ENCODE data around the gene PIH1D2.
"Not testable (repeated sequence)": the region's sequence is repeated elsewhere in the genome, so short reads cannot be mapped to it uniquely, and the experiment has no call there.

The PIH1D2 gene

DNA sequence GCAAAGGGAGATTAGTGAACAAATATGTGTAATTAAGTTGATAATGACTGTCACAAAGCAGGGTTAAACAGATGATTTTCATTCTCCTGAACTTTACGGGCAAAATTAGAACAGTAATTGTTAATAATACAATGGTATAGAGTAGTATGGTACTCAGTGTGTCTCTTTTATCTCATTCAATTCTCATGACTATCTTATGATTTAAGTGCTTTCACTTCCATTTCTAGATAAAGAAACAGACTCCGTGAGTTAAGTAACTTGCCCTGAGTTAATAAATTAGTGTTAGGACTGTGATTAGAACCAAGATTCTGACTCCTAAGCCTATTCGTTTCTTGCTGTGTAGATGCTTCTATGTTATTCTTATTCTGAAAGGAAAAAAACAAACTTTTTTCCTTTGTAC, 22.0 kb downstream of the PIH1D2 start:
- DNase-seq (ENCODE audit: low spot score): no peak

DNA sequence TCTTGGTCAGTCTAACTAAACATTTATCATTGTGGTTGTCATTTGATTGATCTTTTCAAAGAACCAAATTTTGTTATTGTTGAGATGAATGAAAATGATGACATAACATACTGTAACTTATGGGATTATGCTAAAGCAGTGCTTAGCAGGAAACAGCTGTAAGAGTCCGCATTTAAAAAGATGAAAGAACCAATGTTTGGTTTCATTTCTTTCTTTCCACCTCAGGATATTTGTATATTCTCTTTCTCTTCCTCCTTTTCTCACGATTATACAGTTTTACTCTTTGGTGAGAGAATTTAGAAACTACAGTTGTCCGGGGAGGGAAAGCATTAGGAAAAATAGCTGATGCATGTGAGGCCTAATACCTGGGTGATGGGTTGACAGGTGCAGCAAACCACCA, 23.1 kb downstream of the PIH1D2 start:
- no peak for DNase-seq (ENCODE audit: low spot score)

DNA sequence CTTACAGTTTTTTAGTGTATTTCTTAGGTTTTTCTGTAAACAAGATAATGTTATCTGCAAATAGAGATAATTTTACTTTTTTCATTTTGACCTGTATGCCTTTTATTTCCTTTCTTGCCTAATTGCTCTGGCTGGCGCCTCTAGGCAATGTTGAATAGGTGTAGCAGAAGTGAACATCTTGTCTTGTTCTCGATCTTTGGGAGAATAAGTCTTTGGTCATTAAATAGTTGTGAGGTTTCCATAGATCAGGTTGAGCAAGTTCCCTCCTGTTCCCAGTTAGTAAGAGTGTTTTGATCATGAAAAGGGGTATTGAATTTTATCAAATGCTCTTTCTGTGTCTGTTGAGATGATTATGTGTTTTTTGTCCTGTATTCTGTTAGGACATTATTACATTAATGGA, 24.0 kb downstream of the PIH1D2 start:
- no peak for DNase-seq (ENCODE audit: low spot score)

DNA sequence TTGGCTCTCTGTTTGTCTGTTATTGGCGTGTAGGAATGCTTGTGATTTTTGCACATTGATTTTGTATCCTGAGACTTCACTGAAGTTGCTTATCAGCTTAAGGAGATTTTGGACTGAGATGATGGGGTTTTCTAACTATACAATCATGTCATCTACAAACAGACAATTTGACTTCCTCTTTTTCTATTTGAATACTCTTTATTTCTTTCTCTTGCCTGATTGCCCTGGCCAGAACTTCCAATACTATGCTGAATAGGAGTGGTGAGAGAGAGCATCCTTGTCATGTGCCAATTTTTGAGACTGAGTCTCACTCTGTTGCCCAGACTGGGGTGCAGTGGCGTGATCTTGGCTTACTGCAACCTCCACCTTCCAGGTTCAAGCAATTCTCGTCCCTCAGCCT, 25.6 kb downstream of the PIH1D2 start:
- DNase-seq (ENCODE audit: low spot score): not testable (repeated sequence)

DNA sequence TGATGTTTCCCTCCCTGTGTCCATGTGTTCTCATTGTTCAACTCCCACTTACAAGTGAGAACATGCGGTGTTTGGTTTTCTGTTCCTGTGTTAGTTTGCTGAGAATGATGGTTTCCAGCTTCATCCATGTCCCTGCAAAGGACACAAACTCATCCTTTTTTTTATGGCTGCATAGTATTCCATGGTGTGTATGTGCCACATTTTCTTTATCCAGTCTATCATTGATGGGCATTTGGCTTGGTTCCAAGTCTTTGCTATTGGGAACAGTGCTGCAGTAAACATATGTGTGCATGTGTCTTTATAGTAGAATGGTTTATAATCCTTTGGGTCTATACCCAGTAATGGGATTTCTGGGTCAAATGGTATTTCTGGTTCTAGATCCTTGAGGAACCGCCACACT, 27.2 kb downstream of the PIH1D2 start:
- not testable (repeated sequence) for DNase-seq (ENCODE audit: low spot score)

DNA sequence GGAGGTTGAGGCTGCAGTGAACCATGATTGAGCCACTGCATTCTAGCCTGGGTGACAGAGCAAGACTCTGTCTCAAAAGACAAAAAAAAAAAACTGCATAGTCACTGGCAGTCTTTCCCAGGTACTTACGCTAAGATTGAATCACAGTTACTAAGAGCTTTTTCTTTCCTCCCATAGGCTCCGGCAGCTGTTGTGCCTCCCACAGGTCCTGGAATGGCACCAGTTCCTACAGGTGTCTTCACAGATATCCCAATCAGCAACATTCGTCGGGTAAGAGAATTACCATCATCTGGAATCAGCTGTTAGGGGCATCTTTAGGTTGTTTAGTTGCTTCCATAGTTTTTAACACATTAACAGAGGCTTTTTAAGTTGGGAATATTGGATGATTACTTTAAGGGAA, 28.9 kb downstream of the PIH1D2 start:
- DNase-seq (ENCODE audit: low spot score): no peak

DNA sequence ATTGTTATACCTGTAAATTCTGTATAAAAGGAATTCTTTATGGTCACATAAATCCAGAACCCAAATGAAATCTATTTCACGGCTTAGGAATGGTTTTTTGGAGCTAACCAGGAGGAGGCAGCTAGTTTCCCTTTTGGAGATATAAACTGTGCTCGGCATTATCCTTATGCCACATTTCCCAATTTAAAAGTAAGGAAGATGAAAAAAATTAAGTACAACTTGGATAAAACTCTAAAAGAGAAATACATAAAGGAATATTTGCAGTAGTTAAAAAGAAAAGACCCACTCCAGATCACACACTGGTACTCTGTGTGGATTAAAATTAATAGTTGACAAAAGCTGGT, 30.9 kb downstream of the PIH1D2 start:
- DNase-seq (ENCODE audit: low spot score): no peak

DNA sequence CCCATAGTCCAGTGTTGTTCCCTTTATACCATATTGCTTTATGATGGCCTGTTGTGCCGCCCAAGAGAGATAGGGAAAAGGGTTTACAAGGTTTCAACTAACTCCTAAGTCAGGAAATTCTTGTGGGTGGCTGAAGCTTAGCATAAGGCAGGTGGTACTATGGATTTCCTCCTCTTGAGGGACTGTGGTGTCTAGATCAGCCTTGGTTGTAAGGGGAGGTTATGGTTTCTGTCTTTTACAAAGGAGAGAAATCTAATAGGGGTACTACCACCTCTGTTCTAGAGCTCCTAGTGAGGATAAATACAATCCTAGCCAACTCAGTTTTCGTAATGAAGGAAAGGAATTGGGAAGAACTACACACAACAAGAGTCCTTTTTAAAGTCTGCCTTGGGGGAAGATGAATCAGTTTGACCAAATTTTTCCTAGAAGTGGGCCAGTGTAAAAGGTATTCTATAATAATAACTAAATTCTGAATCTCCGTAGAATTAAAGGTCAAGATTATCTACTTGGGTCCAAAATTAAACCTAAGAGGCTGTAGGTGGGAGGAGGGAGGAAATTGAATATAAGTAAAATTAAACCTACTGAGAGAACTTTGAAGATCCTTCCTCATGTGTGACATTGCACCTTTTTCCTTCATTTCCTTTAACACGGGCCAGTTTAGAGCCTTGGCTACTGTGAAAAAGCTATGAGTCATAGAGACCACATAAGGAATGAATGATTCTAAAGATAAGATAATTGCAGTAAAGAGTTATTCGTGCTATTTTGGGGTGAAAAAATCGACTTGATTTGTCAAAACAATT, 31.5 kb downstream of the PIH1D2 start:
- no peak for DNase-seq (ENCODE audit: low spot score)

DNA sequence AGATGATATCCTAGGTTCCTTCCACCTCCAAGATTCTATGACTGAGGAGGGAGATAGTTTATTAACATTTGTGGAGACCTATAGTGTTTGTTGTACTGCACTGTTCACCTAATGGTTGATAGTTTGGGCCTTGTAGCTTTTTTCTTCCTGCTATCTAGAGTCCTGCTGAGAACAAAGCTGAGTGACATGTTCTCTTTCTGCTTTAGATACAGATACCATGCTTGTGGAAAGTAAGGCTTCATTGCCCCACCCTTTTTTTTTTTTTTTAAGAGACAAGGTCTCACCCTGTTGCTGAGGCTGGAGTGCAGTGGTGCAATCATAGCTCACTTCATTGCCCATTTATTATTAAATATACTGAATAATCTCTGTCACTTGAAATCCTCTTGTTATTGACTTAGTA, 36.3 kb downstream of the PIH1D2 start:
- no peak for DNase-seq (ENCODE audit: low spot score)

DNA sequence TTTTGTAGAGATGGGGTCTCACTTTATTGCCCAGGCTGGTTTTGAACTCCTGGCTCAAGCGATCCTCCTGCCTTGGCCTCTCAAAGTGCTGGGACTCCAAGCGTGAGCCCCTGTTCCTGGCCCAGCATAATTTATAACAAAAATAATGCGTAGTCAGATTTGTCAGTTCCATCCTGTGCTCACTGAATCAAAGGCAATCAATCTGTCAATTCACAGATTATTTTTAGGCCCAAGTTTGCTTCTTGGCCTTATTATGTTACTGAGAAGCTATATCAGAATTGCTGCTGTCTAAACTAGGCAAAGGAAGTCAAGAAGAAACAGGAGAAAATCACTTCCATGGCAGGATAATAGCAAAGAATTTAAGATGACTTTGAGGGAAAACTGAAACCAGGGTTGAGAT, 39.9 kb downstream of the PIH1D2 start:
- no peak for DNase-seq (ENCODE audit: low spot score)

DNA sequence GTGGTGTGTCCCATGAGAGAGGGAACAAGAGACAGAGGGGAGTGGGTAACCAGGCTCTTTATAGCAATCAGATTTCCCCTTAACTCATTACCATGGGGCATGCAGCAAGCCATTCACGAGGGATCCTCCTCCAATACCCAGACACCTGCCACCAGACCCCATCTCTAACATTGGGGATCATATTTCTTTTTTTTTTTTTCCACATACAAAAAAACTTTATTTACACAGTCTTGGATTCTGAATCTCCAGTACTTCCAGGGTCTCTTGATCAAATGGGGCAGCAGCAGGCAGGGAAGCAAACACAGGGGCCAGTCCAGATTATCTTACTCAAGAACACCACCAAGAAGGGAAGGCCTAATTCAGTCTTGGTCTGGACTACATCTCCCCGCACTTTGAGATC, 44.4 kb downstream of the PIH1D2 start:
- no peak for DNase-seq (ENCODE audit: low spot score)

DNA sequence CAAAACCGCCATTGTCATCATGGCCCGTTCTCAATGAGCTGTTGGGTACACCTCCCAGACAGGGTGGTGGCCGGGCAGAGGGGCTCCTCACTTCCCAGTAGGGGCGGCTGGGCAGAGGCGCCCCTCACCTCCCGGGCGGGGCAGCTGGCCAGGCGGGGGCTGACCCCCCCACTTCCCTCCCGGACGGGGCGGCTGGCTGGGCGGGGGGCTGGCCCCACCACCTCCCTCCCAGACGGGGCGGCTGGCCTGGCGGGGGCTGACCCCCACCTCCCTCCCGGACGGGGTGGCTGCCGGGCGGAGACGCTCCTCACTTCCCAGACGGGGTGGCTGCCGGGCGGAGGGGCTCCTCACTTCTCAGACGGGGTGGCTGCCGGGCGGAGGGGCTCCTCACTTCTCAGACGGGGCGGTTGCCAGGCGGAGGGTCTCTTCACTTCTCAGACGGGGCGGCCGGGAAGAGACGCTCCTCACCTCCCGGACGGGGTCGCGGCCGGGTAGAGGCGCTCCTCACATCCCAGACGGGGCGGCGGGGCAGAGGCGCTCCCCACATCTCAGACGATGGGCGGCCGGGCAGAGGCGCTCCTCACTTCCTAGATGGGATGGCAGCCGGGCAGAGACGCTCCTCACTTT, 46.9 kb downstream of the PIH1D2 start:
- not testable (repeated sequence) for DNase-seq (ENCODE audit: low spot score)

DNA sequence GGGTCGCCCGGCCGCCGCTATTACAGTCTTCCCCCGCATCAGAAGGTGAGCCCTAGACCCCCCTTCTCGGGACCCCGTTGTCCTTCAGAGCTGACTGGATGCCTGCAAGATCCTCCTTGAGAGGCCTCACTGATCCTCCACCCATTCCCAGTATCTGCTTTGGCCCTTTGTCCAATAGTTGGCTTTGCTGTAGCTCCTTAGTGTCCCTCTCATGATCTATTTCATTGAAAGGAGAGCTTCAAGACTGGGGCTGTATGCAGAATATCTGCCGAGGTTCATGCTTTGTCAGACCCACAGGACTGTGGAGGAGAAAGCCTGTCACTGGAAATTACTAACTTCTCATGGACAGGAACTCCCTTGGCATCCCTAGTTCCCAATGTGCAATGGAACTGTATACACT, 48.1 kb downstream of the PIH1D2 start:
- DNase-seq (ENCODE audit: low spot score): no peak

DNA sequence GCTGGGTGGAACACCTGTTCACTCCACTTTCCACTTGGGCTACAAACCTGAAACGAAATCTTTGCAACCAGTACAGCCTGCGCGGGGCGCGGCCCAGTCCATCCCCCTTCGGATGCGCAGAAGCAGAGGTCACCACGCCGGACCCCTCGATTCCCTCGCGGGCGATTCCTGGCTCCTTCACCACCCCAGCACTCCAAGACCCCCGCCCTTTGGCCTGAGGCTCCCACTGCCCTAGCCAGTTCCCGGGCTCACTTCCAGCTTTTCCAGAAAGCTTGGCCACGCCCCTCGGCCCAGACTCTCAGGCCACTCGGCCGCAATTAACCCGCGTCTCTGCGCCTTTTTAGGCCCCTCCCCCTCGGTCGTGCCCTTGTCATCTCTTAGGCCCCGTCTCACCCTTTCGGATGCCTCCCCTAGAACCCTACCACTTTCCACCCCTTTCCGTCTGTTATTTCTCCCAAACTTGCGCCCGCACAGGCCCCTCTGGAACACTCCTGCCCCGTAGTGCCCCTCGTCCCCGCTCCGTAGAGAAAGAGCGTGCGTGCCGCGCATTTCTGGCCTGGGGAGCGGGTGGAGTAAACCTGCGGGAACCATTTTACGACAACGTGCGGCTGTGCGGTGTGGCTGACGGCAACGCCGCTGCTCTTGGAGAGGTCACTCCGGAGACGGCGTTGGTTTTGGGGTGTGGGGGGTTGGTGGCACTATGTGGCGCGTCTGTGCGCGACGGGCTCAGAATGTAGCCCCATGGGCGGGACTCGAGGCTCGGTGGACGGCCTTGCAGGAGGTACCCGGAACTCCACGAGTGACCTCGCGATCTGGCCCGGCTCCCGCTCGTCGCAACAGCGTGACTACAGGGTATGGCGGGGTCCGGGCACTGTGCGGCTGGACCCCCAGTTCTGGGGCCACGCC, 48.8 kb downstream of the PIH1D2 start, which contains the start of gene DLAT:
TSS of gene DLAT (plus strand) at position 636 of the 906 bp plus-strand sequence. CDS start at position 701, 65 bp downstream.
- DNase-seq (ENCODE audit: low spot score): peak; percentile 87

DNA sequence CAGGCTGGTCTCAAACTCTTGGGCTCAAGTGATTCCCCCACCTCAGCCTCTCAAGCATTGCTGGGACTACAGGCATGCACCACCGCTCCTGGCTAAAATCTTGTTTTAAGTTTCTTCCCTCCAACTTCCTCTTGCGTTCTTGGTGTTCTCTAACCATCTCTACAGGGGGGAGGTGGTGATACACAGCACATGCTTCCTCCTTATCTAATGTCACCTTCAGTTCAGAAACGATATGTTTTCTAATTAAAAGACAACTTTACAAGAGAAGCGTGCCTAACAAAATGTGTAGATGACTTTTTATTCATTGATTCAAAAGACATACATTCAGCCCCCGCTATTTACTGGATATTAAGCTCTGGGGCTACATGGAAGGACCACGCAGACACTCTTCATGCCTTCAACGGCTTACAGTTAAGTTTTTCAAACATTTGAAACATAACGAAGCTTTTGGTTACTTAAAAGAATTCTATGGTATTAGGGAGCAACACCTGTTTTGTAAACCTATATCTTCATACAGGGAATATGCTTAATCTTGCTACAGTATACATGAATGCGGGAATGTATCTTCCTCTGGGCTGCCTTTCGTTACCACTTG, 49.5 kb downstream of the PIH1D2 start:
- DNase-seq (ENCODE audit: low spot score): no peak

DNA sequence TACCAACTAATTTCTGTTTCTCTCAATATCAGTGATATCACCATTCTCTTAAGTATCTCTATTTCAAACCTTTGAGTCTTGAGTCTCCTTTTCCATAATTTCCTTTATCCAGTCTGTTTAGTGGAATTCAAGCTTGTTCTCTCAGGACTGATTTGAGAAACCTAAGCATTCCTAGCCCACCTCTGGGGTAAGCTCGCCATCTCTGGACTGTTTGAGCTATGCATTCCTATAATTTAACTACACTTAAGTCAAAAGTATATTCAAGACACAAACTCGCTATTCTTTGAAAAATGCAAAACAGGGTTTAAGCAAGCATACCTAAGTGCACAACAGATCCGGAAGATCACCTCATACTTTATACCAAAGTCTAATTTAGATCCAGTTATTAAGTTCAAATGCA, 50.7 kb downstream of the PIH1D2 start:
- no peak for DNase-seq (ENCODE audit: low spot score)

DNA sequence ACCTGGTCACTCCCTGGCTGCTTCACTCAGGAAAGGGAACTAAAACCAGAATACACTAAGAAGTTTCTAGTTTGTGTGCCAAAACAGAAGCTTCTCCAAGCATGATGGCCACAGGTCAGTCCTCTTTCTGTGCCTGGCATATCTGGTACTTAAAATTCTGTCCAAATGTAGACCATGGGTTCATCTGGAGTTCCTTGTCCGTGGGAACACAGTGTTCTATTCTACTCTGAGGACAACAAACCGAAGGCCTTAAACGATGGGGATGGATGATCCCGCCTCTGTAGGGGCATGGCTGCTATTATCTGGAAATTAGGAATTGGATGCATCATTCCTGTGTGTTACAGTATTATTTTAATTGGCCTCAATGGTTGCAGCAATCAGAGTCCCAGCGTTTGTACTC, 54.8 kb downstream of the PIH1D2 start:
- no peak for DNase-seq (ENCODE audit: low spot score)

Data from LoVo (cell line).